Measurements from ENCODE around the gene ZNF892.

DNA sequence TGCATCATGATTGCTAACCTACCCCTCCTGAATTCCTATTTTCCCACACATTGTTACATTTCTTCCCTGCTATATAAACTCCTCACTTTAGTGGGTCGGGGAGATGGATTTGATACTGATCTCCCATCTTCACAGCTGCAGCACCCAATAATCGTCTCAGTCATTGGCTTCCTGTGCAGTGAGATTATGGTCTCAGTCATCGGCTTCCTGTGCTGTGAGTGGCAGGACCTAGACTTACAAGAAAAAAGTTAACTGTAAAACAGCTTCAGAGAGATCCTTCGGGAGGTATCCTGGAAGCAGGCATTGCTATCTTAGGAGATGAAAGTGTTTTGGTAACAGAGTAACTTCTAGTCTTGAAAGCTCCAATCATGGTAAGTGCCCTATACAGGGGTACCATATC, 3.4 kb upstream of the ZNF892 start:
- TF ChIP-seq CTCF (IDR thresholded peaks at IDR 0.05): no peak
- no peak for TF ChIP-seq POLR2A (IDR thresholded peaks at IDR 0.05)
- no peak for TF ChIP-seq POLR2AphosphoS5 (IDR thresholded peaks at IDR 0.05; ENCODE audit: insufficient read depth in 1 of 2, low read depth in 1 of 2)
